Measurements from ENCODE around the gene EFHC1.

The EFHC1 gene

GRCh38 chr6:52505726-52506409 is 85.7 kb downstream of the EFHC1 start:
- H3K9me3 ChIP-seq (ENCODE audit: control insufficient read depth in 1 of 2, low read length in 2 of 2) = no peaks in the 10 kb centered on the region
- H3K27ac ChIP-seq (ENCODE audit: low read length) = no peak overlapping the region
- H3K27me3 ChIP-seq (ENCODE audit: low read depth, low read length) = no peaks in the 10 kb centered on the region
- H3K4me3 ChIP-seq (ENCODE audit: low read depth in 1 of 2, low read length in 2 of 2) = no peak overlapping the region
- H3K36me3 ChIP-seq (ENCODE audit: control insufficient read depth in 1 of 2, insufficient read depth in 2 of 2, low read length in 2 of 2) = peaks cover 30 to 52% of the 10 kb centered on the region in 2 donors
- H3K4me1 ChIP-seq (ENCODE audit: control insufficient read depth in 1 of 2, insufficient read depth in 2 of 2, low read length in 2 of 2) = peaks cover 7 to 33% of the 10 kb centered on the region in 2 donors

- peaks cover 10 to 37% of the 10 kb centered on the region in 2 donors for H3K4me1 ChIP-seq (ENCODE audit: control insufficient read depth in 1 of 2, insufficient read depth in 2 of 2, low read length in 2 of 2)
Measured at GRCh38 chr6:52506476-52506875, 86.3 kb downstream of the EFHC1 start.

GRCh38 chr6:52507557-52508260 is 87.6 kb downstream of the EFHC1 start:
- Histone ChIP-seq H3K36me3 (ENCODE audit: control insufficient read depth in 1 of 2, insufficient read depth in 2 of 2, low read length in 2 of 2) (peaks cover 22 to 45% of the 10 kb centered on the region in 2 donors), H3K4me1 (ENCODE audit: control insufficient read depth in 1 of 2, insufficient read depth in 2 of 2, low read length in 2 of 2) (peaks cover 20 to 49% of the 10 kb centered on the region in 2 donors), H3K27ac (ENCODE audit: low read length) (no peak overlapping the region)

More at GRCh38 chr6:52506476-52506875, 86.3 kb downstream of the EFHC1 start:
- Histone ChIP-seq H3K9me3 (ENCODE audit: control insufficient read depth in 1 of 2, low read length in 2 of 2) (no peaks in the 10 kb centered on the region), H3K27ac (ENCODE audit: low read length) (no peak overlapping the region), H3K36me3 (ENCODE audit: control insufficient read depth in 1 of 2, insufficient read depth in 2 of 2, low read length in 2 of 2) (peaks cover 30 to 52% of the 10 kb centered on the region in 2 donors), H3K4me3 (ENCODE audit: low read depth in 1 of 2, low read length in 2 of 2) (no peak overlapping the region), H3K27me3 (ENCODE audit: low read depth, low read length) (no peaks in the 10 kb centered on the region)

GRCh38 chr6:52508261-52508739 is 88.2 kb downstream of the EFHC1 start:
- Histone ChIP-seq H3K9me3 (ENCODE audit: control insufficient read depth in 1 of 2, low read length in 2 of 2) (no peaks in the 10 kb centered on the region), H3K27ac (ENCODE audit: low read length) (no peak overlapping the region), H3K4me1 (ENCODE audit: control insufficient read depth in 1 of 2, insufficient read depth in 2 of 2, low read length in 2 of 2) (peaks cover 24 to 53% of the 10 kb centered on the region in 2 donors), H3K36me3 (ENCODE audit: control insufficient read depth in 1 of 2, insufficient read depth in 2 of 2, low read length in 2 of 2) (peaks cover 24 to 44% of the 10 kb centered on the region in 2 donors), H3K27me3 (ENCODE audit: low read depth, low read length) (no peaks in the 10 kb centered on the region), H3K4me3 (ENCODE audit: low read depth in 1 of 2, low read length in 2 of 2) (no peak overlapping the region)

More at GRCh38 chr6:52507557-52508260, 87.6 kb downstream of the EFHC1 start:
- no peaks in the 10 kb centered on the region for H3K27me3 ChIP-seq (ENCODE audit: low read depth, low read length)
- no peak overlapping the region for H3K4me3 ChIP-seq (ENCODE audit: low read depth in 1 of 2, low read length in 2 of 2)
- H3K9me3 ChIP-seq (ENCODE audit: control insufficient read depth in 1 of 2, low read length in 2 of 2) = no peaks in the 10 kb centered on the region

GRCh38 chr6:52509281-52510212 is 89.4 kb downstream of the EFHC1 start:
- Histone ChIP-seq H3K4me1 (ENCODE audit: control insufficient read depth in 1 of 2, insufficient read depth in 2 of 2, low read length in 2 of 2) (peaks cover 22 to 49% of the 10 kb centered on the region in 2 donors), H3K4me3 (ENCODE audit: low read depth in 1 of 2, low read length in 2 of 2) (no peak overlapping the region), H3K36me3 (ENCODE audit: control insufficient read depth in 1 of 2, insufficient read depth in 2 of 2, low read length in 2 of 2) (peaks cover 34 to 49% of the 10 kb centered on the region in 2 donors), H3K9me3 (ENCODE audit: control insufficient read depth in 1 of 2, low read length in 2 of 2) (no peaks in the 10 kb centered on the region), H3K27ac (ENCODE audit: low read length) (no peak overlapping the region), H3K27me3 (ENCODE audit: low read depth, low read length) (no peaks in the 10 kb centered on the region)

GRCh38 chr6:52510213-52510562 is 90.0 kb downstream of the EFHC1 start:
- Histone ChIP-seq H3K27ac (ENCODE audit: low read length) (no peak overlapping the region), H3K36me3 (ENCODE audit: control insufficient read depth in 1 of 2, insufficient read depth in 2 of 2, low read length in 2 of 2) (peaks cover 35 to 54% of the 10 kb centered on the region in 2 donors), H3K27me3 (ENCODE audit: low read depth, low read length) (no peaks in the 10 kb centered on the region), H3K4me3 (ENCODE audit: low read depth in 1 of 2, low read length in 2 of 2) (no peak overlapping the region), H3K4me1 (ENCODE audit: control insufficient read depth in 1 of 2, insufficient read depth in 2 of 2, low read length in 2 of 2) (peaks cover 22 to 48% of the 10 kb centered on the region in 2 donors), H3K9me3 (ENCODE audit: control insufficient read depth in 1 of 2, low read length in 2 of 2) (no peaks in the 10 kb centered on the region)

- H3K4me3 ChIP-seq (ENCODE audit: low read depth in 1 of 2, low read length in 2 of 2) = no peak overlapping the region
- H3K36me3 ChIP-seq (ENCODE audit: control insufficient read depth in 1 of 2, insufficient read depth in 2 of 2, low read length in 2 of 2) = peaks cover 40 to 56% of the 10 kb centered on the region in 2 donors
- H3K9me3 ChIP-seq (ENCODE audit: control insufficient read depth in 1 of 2, low read length in 2 of 2) = no peaks in the 10 kb centered on the region
- no peaks in the 10 kb centered on the region for H3K27me3 ChIP-seq (ENCODE audit: low read depth, low read length)
- peaks cover 22 to 45% of the 10 kb centered on the region in 2 donors for H3K4me1 ChIP-seq (ENCODE audit: control insufficient read depth in 1 of 2, insufficient read depth in 2 of 2, low read length in 2 of 2)
- H3K27ac ChIP-seq (ENCODE audit: low read length) = peak overlapping the region; percentile 89
Measured at GRCh38 chr6:52511163-52511562, 91.0 kb downstream of the EFHC1 start.

GRCh38 chr6:52511572-52512151 is 91.5 kb downstream of the EFHC1 start:
- peaks cover 22 to 46% of the 10 kb centered on the region in 2 donors for H3K4me1 ChIP-seq (ENCODE audit: control insufficient read depth in 1 of 2, insufficient read depth in 2 of 2, low read length in 2 of 2)
- H3K36me3 ChIP-seq (ENCODE audit: control insufficient read depth in 1 of 2, insufficient read depth in 2 of 2, low read length in 2 of 2) = peaks cover 40 to 51% of the 10 kb centered on the region in 2 donors
- peak overlapping the region; percentile 89 for H3K27ac ChIP-seq (ENCODE audit: low read length)
- H3K4me3 ChIP-seq (ENCODE audit: low read depth in 1 of 2, low read length in 2 of 2) = no peak overlapping the region
- H3K9me3 ChIP-seq (ENCODE audit: control insufficient read depth in 1 of 2, low read length in 2 of 2) = no peaks in the 10 kb centered on the region
- H3K27me3 ChIP-seq (ENCODE audit: low read depth, low read length) = no peaks in the 10 kb centered on the region

GRCh38 chr6:52512199-52512598 is 92.1 kb downstream of the EFHC1 start:
- no peaks in the 10 kb centered on the region for H3K9me3 ChIP-seq (ENCODE audit: control insufficient read depth in 1 of 2, low read length in 2 of 2)
- H3K27me3 ChIP-seq (ENCODE audit: low read depth, low read length) = no peaks in the 10 kb centered on the region
- H3K4me3 ChIP-seq (ENCODE audit: low read depth in 1 of 2, low read length in 2 of 2) = no peak overlapping the region
- H3K27ac ChIP-seq (ENCODE audit: low read length) = peak overlapping the region; percentile 89
- H3K4me1 ChIP-seq (ENCODE audit: control insufficient read depth in 1 of 2, insufficient read depth in 2 of 2, low read length in 2 of 2) = peaks cover 25 to 52% of the 10 kb centered on the region in 2 donors
- peaks cover 34 to 46% of the 10 kb centered on the region in 2 donors for H3K36me3 ChIP-seq (ENCODE audit: control insufficient read depth in 1 of 2, insufficient read depth in 2 of 2, low read length in 2 of 2)

GRCh38 chr6:52513464-52513863 is 93.3 kb downstream of the EFHC1 start:
- peaks cover 36 to 59% of the 10 kb centered on the region in 2 donors for H3K4me1 ChIP-seq (ENCODE audit: control insufficient read depth in 1 of 2, insufficient read depth in 2 of 2, low read length in 2 of 2)
- H3K27me3 ChIP-seq (ENCODE audit: low read depth, low read length) = no peaks in the 10 kb centered on the region
- no peaks in the 10 kb centered on the region for H3K9me3 ChIP-seq (ENCODE audit: control insufficient read depth in 1 of 2, low read length in 2 of 2)
- peaks cover 30 to 36% of the 10 kb centered on the region in 2 donors for H3K36me3 ChIP-seq (ENCODE audit: control insufficient read depth in 1 of 2, insufficient read depth in 2 of 2, low read length in 2 of 2)
- H3K27ac ChIP-seq (ENCODE audit: low read length) = peak overlapping the region; percentile 89
- H3K4me3 ChIP-seq (ENCODE audit: low read depth in 1 of 2, low read length in 2 of 2) = no peak overlapping the region

Data from muscle layer of duodenum (tissue), 2 donors.